ENCODE measurements around the gene NCAM2.
"Not testable (repeated sequence)": the region's sequence is repeated elsewhere in the genome, so short reads cannot be mapped to it uniquely, and the experiment has no call there.

Gene NCAM2

GRCh38 chr21:21384977-21385376 is 386.8 kb downstream of the NCAM2 start:
- Histone ChIP-seq H3K36me3 (ENCODE audit: control insufficient read depth, insufficient read depth, low read length) (no peaks in the 10 kb centered on the region), H3K27ac (ENCODE audit: low read depth, low read length) (no peak overlapping the region), H3K4me1 (ENCODE audit: control insufficient read depth, insufficient read depth, low read length) (no peaks in the 10 kb centered on the region), H3K4me3 (ENCODE audit: low read depth, low read length) (no peak overlapping the region), H3K27me3 (ENCODE audit: control insufficient read depth, insufficient read depth, low read length) (no peaks in the 10 kb centered on the region), H3K9me3 (ENCODE audit: control insufficient read depth, insufficient read depth, low read length) (no peaks in the 10 kb centered on the region), H3K9ac (ENCODE audit: low read depth, low read length) (no peak overlapping the region)

GRCh38 chr21:21385404-21385803 is 387.2 kb downstream of the NCAM2 start:
- Histone ChIP-seq H3K9ac (ENCODE audit: low read depth, low read length) (no peak overlapping the region), H3K9me3 (ENCODE audit: control insufficient read depth, insufficient read depth, low read length) (no peaks in the 10 kb centered on the region), H3K4me3 (ENCODE audit: low read depth, low read length) (no peak overlapping the region), H3K36me3 (ENCODE audit: control insufficient read depth, insufficient read depth, low read length) (no peaks in the 10 kb centered on the region), H3K27ac (ENCODE audit: low read depth, low read length) (no peak overlapping the region), H3K4me1 (ENCODE audit: control insufficient read depth, insufficient read depth, low read length) (no peaks in the 10 kb centered on the region), H3K27me3 (ENCODE audit: control insufficient read depth, insufficient read depth, low read length) (no peaks in the 10 kb centered on the region)

GRCh38 chr21:21387916-21388315 is 389.7 kb downstream of the NCAM2 start:
- no peak overlapping the region for H3K27ac ChIP-seq (ENCODE audit: low read depth, low read length)
- H3K9ac ChIP-seq (ENCODE audit: low read depth, low read length): no peak overlapping the region
- H3K36me3 ChIP-seq (ENCODE audit: control insufficient read depth, insufficient read depth, low read length): no peaks in the 10 kb centered on the region
- H3K4me1 ChIP-seq (ENCODE audit: control insufficient read depth, insufficient read depth, low read length): no peaks in the 10 kb centered on the region
- no peaks in the 10 kb centered on the region for H3K27me3 ChIP-seq (ENCODE audit: control insufficient read depth, insufficient read depth, low read length)
- H3K9me3 ChIP-seq (ENCODE audit: control insufficient read depth, insufficient read depth, low read length): no peaks in the 10 kb centered on the region
- H3K4me3 ChIP-seq (ENCODE audit: low read depth, low read length): no peak overlapping the region

- Histone ChIP-seq H3K9ac (ENCODE audit: low read depth, low read length) (no peak overlapping the region), H3K4me3 (ENCODE audit: low read depth, low read length) (no peak overlapping the region), H3K9me3 (ENCODE audit: control insufficient read depth, insufficient read depth, low read length) (peaks cover 20% of the 10 kb centered on the region), H3K27ac (ENCODE audit: low read depth, low read length) (no peak overlapping the region), H3K4me1 (ENCODE audit: control insufficient read depth, insufficient read depth, low read length) (no peaks in the 10 kb centered on the region), H3K36me3 (ENCODE audit: control insufficient read depth, insufficient read depth, low read length) (no peaks in the 10 kb centered on the region), H3K27me3 (ENCODE audit: control insufficient read depth, insufficient read depth, low read length) (no peaks in the 10 kb centered on the region)
Measured at GRCh38 chr21:21394064-21394463, 395.9 kb downstream of the NCAM2 start.

- Histone ChIP-seq H3K9ac (ENCODE audit: low read depth, low read length) (no peak overlapping the region), H3K27me3 (ENCODE audit: control insufficient read depth, insufficient read depth, low read length) (no peaks in the 10 kb centered on the region), H3K27ac (ENCODE audit: low read depth, low read length) (no peak overlapping the region), H3K4me3 (ENCODE audit: low read depth, low read length) (no peak overlapping the region), H3K9me3 (ENCODE audit: control insufficient read depth, insufficient read depth, low read length) (peaks cover 25% of the 10 kb centered on the region), H3K4me1 (ENCODE audit: control insufficient read depth, insufficient read depth, low read length) (no peaks in the 10 kb centered on the region), H3K36me3 (ENCODE audit: control insufficient read depth, insufficient read depth, low read length) (no peaks in the 10 kb centered on the region)
Measured at GRCh38 chr21:21396424-21396823, 398.2 kb downstream of the NCAM2 start.

- Histone ChIP-seq H3K9me3 (ENCODE audit: control insufficient read depth, insufficient read depth, low read length) (peaks cover 25% of the 10 kb centered on the region), H3K4me3 (ENCODE audit: low read depth, low read length) (no peak overlapping the region), H3K36me3 (ENCODE audit: control insufficient read depth, insufficient read depth, low read length) (no peaks in the 10 kb centered on the region), H3K27me3 (ENCODE audit: control insufficient read depth, insufficient read depth, low read length) (no peaks in the 10 kb centered on the region), H3K27ac (ENCODE audit: low read depth, low read length) (no peak overlapping the region), H3K4me1 (ENCODE audit: control insufficient read depth, insufficient read depth, low read length) (no peaks in the 10 kb centered on the region), H3K9ac (ENCODE audit: low read depth, low read length) (no peak overlapping the region)
Measured at GRCh38 chr21:21397464-21397863, 399.3 kb downstream of the NCAM2 start.

- no peak overlapping the region for H3K27ac ChIP-seq (ENCODE audit: low read depth, low read length)
- no peaks in the 10 kb centered on the region for H3K4me1 ChIP-seq (ENCODE audit: control insufficient read depth, insufficient read depth, low read length)
- no peak overlapping the region for H3K9ac ChIP-seq (ENCODE audit: low read depth, low read length)
- H3K9me3 ChIP-seq (ENCODE audit: control insufficient read depth, insufficient read depth, low read length): peaks cover 29% of the 10 kb centered on the region
- H3K36me3 ChIP-seq (ENCODE audit: control insufficient read depth, insufficient read depth, low read length): no peaks in the 10 kb centered on the region
- no peaks in the 10 kb centered on the region for H3K27me3 ChIP-seq (ENCODE audit: control insufficient read depth, insufficient read depth, low read length)
- H3K4me3 ChIP-seq (ENCODE audit: low read depth, low read length): no peak overlapping the region
Measured at GRCh38 chr21:21401444-21401843, 403.2 kb downstream of the NCAM2 start.

- H3K4me3 ChIP-seq (ENCODE audit: low read depth, low read length); H3K27me3 ChIP-seq (ENCODE audit: control insufficient read depth, insufficient read depth, low read length); H3K4me1 ChIP-seq (ENCODE audit: control insufficient read depth, insufficient read depth, low read length); H3K36me3 ChIP-seq (ENCODE audit: control insufficient read depth, insufficient read depth, low read length); H3K27ac ChIP-seq (ENCODE audit: low read depth, low read length); H3K9ac ChIP-seq (ENCODE audit: low read depth, low read length): not testable (repeated sequence)
- H3K9me3 ChIP-seq (ENCODE audit: control insufficient read depth, insufficient read depth, low read length): peaks cover 21% of the 10 kb centered on the region
Measured at GRCh38 chr21:21402187-21402586, 404.0 kb downstream of the NCAM2 start.

- H3K9me3 ChIP-seq (ENCODE audit: control insufficient read depth, insufficient read depth, low read length): peaks cover 14% of the 10 kb centered on the region
- not testable (repeated sequence) for H3K9ac ChIP-seq (ENCODE audit: low read depth, low read length); H3K4me3 ChIP-seq (ENCODE audit: low read depth, low read length); H3K4me1 ChIP-seq (ENCODE audit: control insufficient read depth, insufficient read depth, low read length); H3K36me3 ChIP-seq (ENCODE audit: control insufficient read depth, insufficient read depth, low read length); H3K27ac ChIP-seq (ENCODE audit: low read depth, low read length); H3K27me3 ChIP-seq (ENCODE audit: control insufficient read depth, insufficient read depth, low read length)
Measured at GRCh38 chr21:21404261-21404660, 406.1 kb downstream of the NCAM2 start.

- Histone ChIP-seq H3K9ac (ENCODE audit: low read depth, low read length) (no peak overlapping the region), H3K27ac (ENCODE audit: low read depth, low read length) (no peak overlapping the region), H3K4me3 (ENCODE audit: low read depth, low read length) (no peak overlapping the region), H3K27me3 (ENCODE audit: control insufficient read depth, insufficient read depth, low read length) (no peaks in the 10 kb centered on the region), H3K36me3 (ENCODE audit: control insufficient read depth, insufficient read depth, low read length) (no peaks in the 10 kb centered on the region), H3K9me3 (ENCODE audit: control insufficient read depth, insufficient read depth, low read length) (peaks cover 9% of the 10 kb centered on the region), H3K4me1 (ENCODE audit: control insufficient read depth, insufficient read depth, low read length) (no peaks in the 10 kb centered on the region)
Measured at GRCh38 chr21:21406921-21407320, 408.7 kb downstream of the NCAM2 start.

- H3K27me3 ChIP-seq (ENCODE audit: control insufficient read depth, insufficient read depth, low read length): no peaks in the 10 kb centered on the region
- H3K9ac ChIP-seq (ENCODE audit: low read depth, low read length): no peak overlapping the region
- no peaks in the 10 kb centered on the region for H3K4me1 ChIP-seq (ENCODE audit: control insufficient read depth, insufficient read depth, low read length)
- no peaks in the 10 kb centered on the region for H3K36me3 ChIP-seq (ENCODE audit: control insufficient read depth, insufficient read depth, low read length)
- no peaks in the 10 kb centered on the region for H3K9me3 ChIP-seq (ENCODE audit: control insufficient read depth, insufficient read depth, low read length)
- H3K4me3 ChIP-seq (ENCODE audit: low read depth, low read length): no peak overlapping the region
- H3K27ac ChIP-seq (ENCODE audit: low read depth, low read length): no peak overlapping the region
Measured at GRCh38 chr21:21412096-21412495, 413.9 kb downstream of the NCAM2 start.

- H3K4me1 ChIP-seq (ENCODE audit: control insufficient read depth, insufficient read depth, low read length): no peaks in the 10 kb centered on the region
- no peak overlapping the region for H3K4me3 ChIP-seq (ENCODE audit: low read depth, low read length)
- H3K9ac ChIP-seq (ENCODE audit: low read depth, low read length): no peak overlapping the region
- H3K27me3 ChIP-seq (ENCODE audit: control insufficient read depth, insufficient read depth, low read length): no peaks in the 10 kb centered on the region
- H3K27ac ChIP-seq (ENCODE audit: low read depth, low read length): no peak overlapping the region
- no peaks in the 10 kb centered on the region for H3K9me3 ChIP-seq (ENCODE audit: control insufficient read depth, insufficient read depth, low read length)
- H3K36me3 ChIP-seq (ENCODE audit: control insufficient read depth, insufficient read depth, low read length): no peaks in the 10 kb centered on the region
Measured at GRCh38 chr21:21415741-21416140, 417.5 kb downstream of the NCAM2 start.
